ENCODE results near the gene MEI1.

GRCh38 chr22:41836551-41836950 is 137.2 kb downstream of the MEI1 start:
- TF ChIP-seq CTCF (IDR thresholded peaks at IDR 0.05; ENCODE audit: low read length) (no peak), EZH2 (optimal IDR thresholded peaks at IDR 0.05; ENCODE audit: low read depth, low read length) (no peak), EZH2phosphoT487 (IDR thresholded peaks at IDR 0.05; ENCODE audit: low read length) (no peak)
